Measurements from ENCODE around the gene UBQLN3.

The UBQLN3 gene

DNA sequence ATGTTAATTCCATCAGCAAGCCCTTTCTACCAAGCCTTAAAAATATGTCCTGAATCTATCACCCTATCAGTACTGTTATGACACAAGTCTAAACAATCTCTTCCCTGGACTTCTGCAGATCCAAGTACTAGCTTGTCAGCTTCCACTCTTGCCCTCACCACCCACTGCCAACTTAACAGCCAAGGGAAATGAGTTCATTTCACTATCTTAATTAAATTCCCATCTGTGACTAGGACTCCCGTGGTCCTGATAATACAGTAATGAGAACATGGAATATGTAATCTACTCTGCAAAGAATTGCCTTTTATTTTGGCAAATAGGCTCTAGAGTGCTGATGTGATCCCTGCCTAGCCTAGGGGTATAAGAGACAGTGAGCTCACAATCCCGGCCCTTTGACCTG is 10.1 kb downstream of the UBQLN3 start:
- TF ChIP-seq, protein P1, sequence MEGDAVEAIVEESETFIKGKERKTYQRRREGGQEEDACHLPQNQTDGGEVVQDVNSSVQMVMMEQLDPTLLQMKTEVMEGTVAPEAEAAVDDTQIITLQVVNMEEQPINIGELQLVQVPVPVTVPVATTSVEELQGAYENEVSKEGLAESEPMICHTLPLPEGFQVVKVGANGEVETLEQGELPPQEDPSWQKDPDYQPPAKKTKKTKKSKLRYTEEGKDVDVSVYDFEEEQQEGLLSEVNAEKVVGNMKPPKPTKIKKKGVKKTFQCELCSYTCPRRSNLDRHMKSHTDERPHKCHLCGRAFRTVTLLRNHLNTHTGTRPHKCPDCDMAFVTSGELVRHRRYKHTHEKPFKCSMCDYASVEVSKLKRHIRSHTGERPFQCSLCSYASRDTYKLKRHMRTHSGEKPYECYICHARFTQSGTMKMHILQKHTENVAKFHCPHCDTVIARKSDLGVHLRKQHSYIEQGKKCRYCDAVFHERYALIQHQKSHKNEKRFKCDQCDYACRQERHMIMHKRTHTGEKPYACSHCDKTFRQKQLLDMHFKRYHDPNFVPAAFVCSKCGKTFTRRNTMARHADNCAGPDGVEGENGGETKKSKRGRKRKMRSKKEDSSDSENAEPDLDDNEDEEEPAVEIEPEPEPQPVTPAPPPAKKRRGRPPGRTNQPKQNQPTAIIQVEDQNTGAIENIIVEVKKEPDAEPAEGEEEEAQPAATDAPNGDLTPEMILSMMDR (conservative IDR thresholded peaks at IDR 0.05; ENCODE audit: low read depth) = no peak
- ChIA-PET CTCF (no interaction called here), POLR2A (ENCODE audit: low non-redundant PET) (no interaction called here)
- no peak overlapping the region for H3K27ac ChIP-seq
- no peak for DNase-seq (ENCODE audit: low spot score)

DNA sequence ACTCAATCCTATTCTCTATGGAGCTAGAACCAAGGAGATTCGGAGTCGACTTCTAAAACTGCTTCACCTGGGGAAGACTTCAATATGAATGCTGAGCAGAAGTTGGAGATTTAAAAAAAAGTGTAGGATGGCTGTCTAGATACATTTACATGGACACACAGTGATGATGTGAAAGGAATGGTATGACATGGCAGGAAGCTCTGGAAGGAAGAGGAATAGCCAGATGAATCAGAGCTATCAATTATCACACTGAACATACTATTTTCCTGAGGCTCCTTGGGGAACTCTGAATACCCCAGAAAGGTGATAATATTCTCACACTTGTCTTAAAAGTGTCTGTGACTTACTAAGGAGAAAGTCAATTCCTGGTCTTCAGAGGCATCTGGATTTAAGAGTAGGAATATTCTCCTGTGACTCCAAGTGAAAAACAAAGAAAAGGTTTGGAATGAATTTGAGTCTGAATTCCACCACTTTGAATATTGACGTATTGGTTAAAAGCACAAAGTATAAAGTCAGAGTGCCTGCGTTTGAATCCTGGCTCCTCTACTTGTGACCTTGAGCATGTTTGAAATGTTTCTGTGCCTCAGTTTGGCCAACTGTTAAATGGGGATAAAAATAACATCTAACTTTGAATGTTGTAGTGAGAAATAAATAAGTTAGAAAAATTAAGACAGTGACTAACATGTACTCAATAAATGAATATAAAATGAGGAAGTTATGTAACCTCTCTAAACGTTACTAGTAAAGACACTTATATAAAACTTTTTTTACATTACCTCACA is 20.0 kb downstream of the UBQLN3 start:
- POLR2A ChIA-PET (ENCODE audit: low non-redundant PET) = no interaction called here
- no peak for DNase-seq (ENCODE audit: low spot score)

DNA sequence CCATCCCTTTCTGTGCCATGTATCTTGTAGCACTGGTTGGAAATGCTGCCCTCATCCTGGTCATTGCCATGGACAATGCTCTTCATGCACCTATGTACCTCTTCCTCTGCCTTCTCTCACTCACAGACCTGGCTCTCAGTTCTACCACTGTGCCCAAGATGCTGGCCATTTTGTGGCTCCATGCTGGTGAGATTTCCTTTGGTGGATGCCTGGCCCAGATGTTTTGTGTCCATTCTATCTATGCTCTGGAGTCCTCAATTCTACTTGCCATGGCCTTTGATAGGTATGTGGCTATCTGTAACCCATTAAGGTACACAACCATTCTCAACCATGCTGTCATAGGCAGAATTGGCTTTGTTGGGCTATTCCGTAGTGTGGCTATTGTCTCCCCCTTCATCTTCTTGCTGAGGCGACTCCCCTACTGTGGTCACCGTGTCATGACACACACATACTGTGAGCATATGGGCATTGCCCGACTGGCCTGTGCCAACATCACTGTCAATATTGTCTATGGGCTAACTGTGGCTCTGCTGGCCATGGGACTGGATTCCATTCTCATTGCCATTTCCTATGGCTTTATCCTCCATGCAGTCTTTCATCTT is 20.9 kb downstream of the UBQLN3 start:
- ChIA-PET CTCF (no interaction called here), POLR2A (ENCODE audit: low non-redundant PET) (no interaction called here)
- H3K27ac ChIP-seq = no peak overlapping the region
- no peak for DNase-seq (ENCODE audit: low spot score)
- TF ChIP-seq, protein P1 (conservative IDR thresholded peaks at IDR 0.05; ENCODE audit: low read depth) = no peak

More for the DNA sequence above, 20.0 kb downstream of the UBQLN3 start:
- no peak overlapping the region for H3K27ac ChIP-seq
- TF ChIP-seq, protein P1 (conservative IDR thresholded peaks at IDR 0.05; ENCODE audit: low read depth) = no peak
- CTCF ChIA-PET = no interaction called here

DNA sequence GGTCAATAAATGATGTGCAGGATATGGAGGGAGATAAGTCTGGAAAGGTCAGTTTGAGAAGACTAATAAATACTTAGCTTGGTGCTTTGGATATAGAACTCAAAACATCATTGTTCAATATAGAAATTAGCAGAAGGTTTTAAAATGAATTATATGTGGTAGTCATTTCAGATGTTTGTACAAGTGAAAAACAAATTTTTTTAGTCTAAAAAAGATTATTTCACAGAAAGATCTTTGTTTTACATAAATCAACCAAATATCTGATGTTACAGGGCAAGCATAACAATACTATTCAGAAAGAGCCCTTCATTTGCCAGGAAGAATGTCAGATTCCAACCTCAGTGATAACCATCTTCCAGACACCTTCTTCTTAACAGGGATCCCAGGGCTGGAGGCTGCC is 21.4 kb downstream of the UBQLN3 start, which contains the start of gene OR52D1:
Gene OR52D1 (plus strand): TSS at position 301 of the 400 bp plus-strand sequence. CDS start 22 bp downstream, at position 323.
- ChIA-PET POLR2A (ENCODE audit: low non-redundant PET) (no interaction called here), CTCF (no interaction called here)
- no peak for DNase-seq (ENCODE audit: low spot score)
- H3K27ac ChIP-seq = no peak within 1 kb of the TSS
- TF ChIP-seq, protein P1 (conservative IDR thresholded peaks at IDR 0.05; ENCODE audit: low read depth) = no peak

DNA sequence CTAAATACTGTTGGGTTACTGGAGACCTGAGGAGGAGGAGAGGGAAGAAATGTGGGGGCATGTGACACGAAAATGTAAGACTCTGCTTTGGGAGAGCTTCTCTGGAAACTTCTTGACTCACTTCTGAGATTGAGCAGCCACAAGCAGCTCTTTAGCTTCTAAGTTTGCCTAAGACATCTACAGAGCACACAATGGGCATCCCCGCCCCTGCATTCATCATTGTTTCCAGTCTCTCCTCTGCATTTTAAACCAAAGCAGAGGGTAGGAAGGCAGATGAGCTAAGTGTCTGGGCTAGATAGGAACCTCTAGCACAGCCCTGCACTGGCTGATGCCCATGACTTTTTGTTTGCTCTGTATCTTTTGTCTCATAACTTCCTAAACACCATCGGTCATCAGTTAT is 23.3 kb downstream of the UBQLN3 start:
- no peak overlapping the region for H3K27ac ChIP-seq
- ChIA-PET POLR2A (ENCODE audit: low non-redundant PET) (no interaction called here), CTCF (no interaction called here)
- TF ChIP-seq, protein P1 (conservative IDR thresholded peaks at IDR 0.05; ENCODE audit: low read depth) = no peak
- DNase-seq (ENCODE audit: low spot score) = no peak

DNA sequence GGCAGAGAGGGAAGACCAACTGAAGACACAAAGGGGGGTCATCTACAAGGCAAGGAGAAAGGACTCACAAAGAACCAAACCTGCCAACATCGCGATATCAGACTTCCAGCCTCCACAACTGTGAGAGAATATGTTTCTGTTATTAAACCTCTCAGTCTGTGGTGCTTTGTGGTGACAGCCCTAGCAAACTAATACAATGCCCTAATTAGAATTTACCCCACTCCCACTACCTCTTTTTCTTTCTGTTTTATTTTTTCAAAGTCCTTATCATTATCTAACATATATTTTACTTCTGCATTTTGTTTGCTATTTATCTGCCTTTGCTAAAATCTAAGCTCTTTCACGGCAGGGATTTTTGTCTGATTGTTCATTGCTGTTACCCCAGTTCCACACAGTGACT is 23.8 kb downstream of the UBQLN3 start:
- DNase-seq (ENCODE audit: low spot score) = no peak
- TF ChIP-seq, protein P1 (conservative IDR thresholded peaks at IDR 0.05; ENCODE audit: low read depth) = no peak
- POLR2A ChIA-PET (ENCODE audit: low non-redundant PET) = no interaction called here
- no peak overlapping the region for H3K27ac ChIP-seq
- CTCF ChIA-PET = no interaction called here
